A375 (cell line): Measurements from ENCODE around the gene ALOX12B. TPM values are rescaled to one million over a fixed set of nuclear protein-coding genes. Genes with fewer than 3 reads are reported as not detected.

Source experiments
- small RNA-seq: library from RNA; depleted of rRNA; stranded (forward); fragments of <200 nt; gene quantifications from one replicate; pipeline ENCODE3, GENCODE V24; 2014
- total RNA-seq: library from RNA; depleted of rRNA; stranded (reverse); fragments of >200 nt; shearing (Covaris generic); gene quantifications from 2 replicates; pipeline ENCODE4 v1.2.3, GENCODE V29; 2014; rRNA removed

Gene ALOX12B
- total RNA-seq = 0.19 and 0.94 TPM in 2 replicates

DNA sequence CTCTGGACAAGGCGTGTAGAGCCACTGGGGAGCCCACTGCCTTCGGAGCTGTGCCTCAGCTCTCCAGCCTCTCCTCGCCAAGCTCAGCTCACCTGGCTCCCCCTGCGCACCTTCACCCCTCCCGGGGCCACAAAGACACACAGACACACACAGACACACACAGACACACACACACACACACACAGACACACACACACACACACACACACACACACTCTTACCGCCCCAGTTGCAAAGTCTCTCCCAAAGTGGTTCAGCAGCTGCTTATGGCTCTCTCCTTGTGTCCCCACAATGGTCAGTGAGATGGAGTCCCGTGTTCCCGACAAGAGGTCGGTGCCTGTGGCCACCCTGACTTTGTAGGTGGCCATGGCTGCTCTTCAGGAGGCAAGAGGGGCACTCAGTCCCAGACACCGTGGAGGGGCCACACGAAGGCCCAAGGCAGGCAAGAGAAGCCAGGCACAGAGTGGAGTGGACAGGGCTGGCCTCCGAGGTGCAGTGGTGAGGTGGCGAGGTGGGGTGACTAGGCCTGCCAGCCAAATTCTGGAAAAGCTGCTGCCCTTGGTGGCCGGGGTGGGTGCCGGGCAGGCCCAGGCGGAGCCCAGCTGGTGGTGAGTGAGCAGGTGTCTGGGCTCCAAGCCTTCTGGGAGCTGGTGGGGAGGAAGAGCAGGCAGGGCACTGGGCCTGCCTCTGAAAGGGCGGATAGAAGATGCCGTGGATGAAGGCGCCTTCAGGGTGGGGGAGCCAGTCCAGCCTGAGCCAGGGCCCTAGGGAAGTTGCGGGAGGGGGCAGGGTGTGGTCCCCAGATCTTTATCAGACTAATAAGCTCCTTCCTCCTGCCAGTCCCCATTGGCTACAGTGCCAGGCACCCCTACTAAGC is at the start of gene ALOX12B:
Gene ALOX12B (minus strand): TSS at position 642 of the 877 bp plus-strand sequence. CDS start 274 bp downstream, at position 368.

DNA sequence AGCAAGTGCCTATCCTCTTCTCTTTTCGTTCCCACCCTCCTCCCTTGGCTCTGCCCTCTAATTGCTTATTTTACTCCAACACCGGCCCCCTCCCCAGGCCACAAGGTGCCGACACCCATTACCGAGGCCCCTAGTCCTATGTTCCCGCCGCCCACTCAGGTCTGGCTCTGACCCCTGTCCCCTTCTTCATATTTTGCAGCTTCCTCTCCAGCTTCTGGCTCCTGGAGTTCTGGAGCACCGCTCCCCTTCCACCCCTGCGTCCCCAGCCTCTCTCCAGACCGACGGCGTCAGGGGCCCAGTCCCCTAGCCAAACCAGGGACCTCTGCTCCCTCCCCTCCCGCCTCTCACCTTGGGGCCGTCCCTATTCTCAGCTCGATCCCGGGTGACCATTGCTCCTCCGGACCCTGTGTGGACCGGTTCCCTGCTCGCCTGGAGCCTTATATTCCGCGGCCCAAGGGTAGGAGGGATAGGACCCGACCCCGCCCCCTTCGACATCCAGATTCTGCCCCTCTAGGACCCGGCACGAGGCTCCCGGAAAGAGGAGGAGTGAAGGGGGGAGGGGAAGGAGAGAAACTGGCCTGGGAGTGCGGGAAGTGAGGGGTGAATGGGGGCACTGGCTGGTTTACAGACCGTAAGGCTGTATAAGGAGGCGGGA is 36.3 kb upstream of the ALOX12B start, which contains the start of gene HES7:
Gene HES7 (minus strand): TSS at position 412 of the 655 bp plus-strand sequence. CDS start 22 bp downstream, at position 390.

DNA sequence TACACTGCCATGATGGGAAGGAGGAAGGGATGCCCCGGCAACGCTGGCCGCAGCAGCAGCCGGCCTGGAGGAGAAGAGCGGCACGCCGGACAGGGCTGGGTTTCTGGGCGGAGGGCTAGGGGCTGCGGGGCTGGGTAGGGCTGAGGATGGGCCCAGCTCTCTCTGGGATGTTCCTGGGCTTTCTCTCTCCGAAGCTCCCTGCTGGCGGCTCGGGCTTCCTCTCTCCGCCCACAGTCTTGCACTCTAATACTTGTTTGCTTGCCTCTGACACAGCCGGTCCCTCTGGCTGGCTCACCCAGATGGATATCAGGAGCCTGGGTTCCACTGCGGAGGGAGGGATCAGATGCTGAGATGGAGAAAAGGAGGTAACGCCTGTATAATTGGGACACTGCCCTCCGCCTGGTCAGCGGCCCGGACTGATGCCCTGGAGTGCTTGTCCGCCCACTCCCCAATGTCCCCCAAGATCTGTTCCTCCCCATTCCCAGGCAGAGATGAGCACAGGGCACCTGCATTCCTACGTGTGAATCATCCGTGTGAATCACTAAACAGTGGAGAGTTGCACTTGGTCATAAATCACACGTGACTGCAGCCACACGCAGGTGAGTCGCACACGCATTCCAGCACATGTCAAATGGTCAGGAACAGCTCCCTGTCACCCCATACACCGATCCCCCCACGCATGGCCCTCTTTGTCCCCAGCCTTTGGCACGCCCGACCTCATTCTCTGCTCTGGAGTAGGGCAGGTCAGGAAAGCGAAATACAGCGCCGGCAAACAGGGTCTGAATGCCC is 30.7 kb upstream of the ALOX12B start, which contains the start of gene ALOXE3:
Gene ALOXE3 (minus strand): TSS at position 535 of the 789 bp plus-strand sequence. CDS start 524 bp downstream, at position 11.

DNA sequence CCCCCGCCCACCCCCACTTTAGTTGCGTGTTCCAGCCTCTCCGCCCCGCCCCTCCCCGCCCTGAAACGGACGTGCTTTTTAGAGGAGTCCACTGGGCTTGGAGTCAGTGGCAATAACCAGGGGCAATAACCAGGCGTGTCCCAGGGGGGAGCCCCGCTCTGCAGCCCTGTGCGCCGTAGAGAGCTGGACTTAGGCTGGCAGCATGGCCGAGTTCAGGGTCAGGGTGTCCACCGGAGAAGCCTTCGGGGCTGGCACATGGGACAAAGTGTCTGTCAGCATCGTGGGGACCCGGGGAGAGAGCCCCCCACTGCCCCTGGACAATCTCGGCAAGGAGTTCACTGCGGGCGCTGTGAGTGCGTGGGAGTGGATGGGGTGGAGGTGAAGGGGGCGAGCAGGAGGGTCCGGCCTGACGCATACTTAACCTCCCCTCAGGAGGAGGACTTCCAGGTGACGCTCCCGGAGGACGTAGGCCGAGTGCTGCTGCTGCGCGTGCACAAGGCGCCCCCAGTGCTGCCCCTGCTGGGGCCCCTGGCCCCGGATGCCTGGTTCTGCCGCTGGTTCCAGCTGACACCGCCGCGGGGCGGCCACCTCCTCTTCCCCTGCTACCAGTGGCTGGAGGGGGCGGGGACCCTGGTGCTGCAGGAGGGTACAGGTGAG is 48.4 kb downstream of the ALOX12B start, which contains the start of gene ALOX15B:
Gene ALOX15B (plus strand): TSS at position 106 of the 657 bp plus-strand sequence. CDS start 97 bp downstream, at position 203.

Small RNA genes lying within 50 kb of the gene (small RNA-seq; reads per million reads assigned to genes)
- not detected for gene MIR4314

Other genes starting within 250 kb of the ALOX12B start
- 1.4 TPM in 1 of 2 replicates, not detected in the other for gene TMEM88, start 232.7 kb downstream of the ALOX12B start, total RNA-seq
- 159 and 172 TPM in 2 replicates for gene NAA38, start 230.2 kb downstream of the ALOX12B start, total RNA-seq
- gene CYB5D1, start 229.7 kb downstream of the ALOX12B start, total RNA-seq = 9.3 and 11.5 TPM in 2 replicates
- 77.9 and 83.9 TPM in 2 replicates for gene CHD3, start 198.9 kb downstream of the ALOX12B start, total RNA-seq
- gene RNF227, start 171.4 kb downstream of the ALOX12B start, total RNA-seq = 3.0 and 4.1 TPM in 2 replicates
- gene KCNAB3, start 157.9 kb downstream of the ALOX12B start, total RNA-seq = 2.0 and 4.4 TPM in 2 replicates
- 38.9 and 39.0 TPM in 2 replicates for gene TRAPPC1, start 155.8 kb downstream of the ALOX12B start, total RNA-seq
- gene CNTROB, start 155.5 kb downstream of the ALOX12B start, total RNA-seq = 22.0 and 34.0 TPM in 2 replicates
- not detected in 2 replicates for gene GUCY2D, start 85.1 kb downstream of the ALOX12B start, total RNA-seq
- 0.26 and 0.32 TPM in 2 replicates for gene ALOX15B, start 48.7 kb downstream of the ALOX12B start, total RNA-seq
- not detected in 2 replicates for gene ALOXE3, start 30.8 kb upstream of the ALOX12B start, total RNA-seq
- gene HES7, start 36.4 kb upstream of the ALOX12B start, total RNA-seq = 0.91 and 1.2 TPM in 2 replicates
- 27.1 and 44.5 TPM in 2 replicates for gene PER1, start 64.7 kb upstream of the ALOX12B start, total RNA-seq
- 9.0 and 10.5 TPM in 2 replicates for gene VAMP2, start 75.2 kb upstream of the ALOX12B start, total RNA-seq
- 22.0 and 23.0 TPM in 2 replicates for gene TMEM107, start 88.7 kb upstream of the ALOX12B start, total RNA-seq
- 5.3 and 8.0 TPM in 2 replicates for gene BORCS6, start 102.5 kb upstream of the ALOX12B start, total RNA-seq
- 114 and 116 TPM in 2 replicates for gene AURKB, start 122.9 kb upstream of the ALOX12B start, total RNA-seq
- 9.3 and 9.8 TPM in 2 replicates for gene CTC1, start 160.3 kb upstream of the ALOX12B start, total RNA-seq
- 86.5 and 96.7 TPM in 2 replicates for gene PFAS, start 161.6 kb upstream of the ALOX12B start, total RNA-seq
- 26.8 and 34.2 TPM in 2 replicates for gene RANGRF, start 201.0 kb upstream of the ALOX12B start, total RNA-seq
- 1.9 and 3.1 TPM in 2 replicates for gene SLC25A35, start 207.7 kb upstream of the ALOX12B start, total RNA-seq
- gene ARHGEF15, start 222.5 kb upstream of the ALOX12B start, total RNA-seq = not detected in 2 replicates